ENCODE results near the gene LRRC4C. TPM values are rescaled to one million over a fixed set of nuclear protein-coding genes. Genes with fewer than 3 reads are reported as not detected.
"Not testable (repeated sequence)": the region's sequence is repeated elsewhere in the genome, so short reads cannot be mapped to it uniquely, and the experiment has no call there.

LRRC4C gene
- total RNA-seq, 1 experiment from 2014 or later: not detected

DNA sequence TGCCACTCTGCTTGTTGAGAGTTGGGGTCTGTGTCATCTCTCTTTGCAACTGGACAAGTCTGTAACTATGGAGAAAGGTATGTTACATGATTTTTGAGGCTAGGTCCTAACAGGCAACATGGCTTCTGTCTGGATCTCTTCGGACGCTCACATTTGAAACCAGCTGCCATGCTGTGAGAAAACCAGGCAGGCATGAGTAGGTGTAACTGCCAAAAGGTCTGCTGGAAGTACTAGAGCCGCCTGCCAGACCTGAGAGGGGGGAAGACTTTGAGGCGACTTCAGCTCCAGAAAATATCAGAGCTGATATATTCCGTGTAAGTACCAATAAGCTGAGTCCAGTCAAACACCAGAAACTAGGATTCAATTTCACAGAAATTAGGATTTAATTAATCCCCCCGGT, 579.5 kb downstream of the LRRC4C start:
- DNase-seq (ENCODE audit: low read depth): no peak
- in situ Hi-C loops (cut with HindIII; ENCODE audit: low pct_unique_long_range_greater_than_20kb, low sequenced_read_pairs): no loop called here

DNA sequence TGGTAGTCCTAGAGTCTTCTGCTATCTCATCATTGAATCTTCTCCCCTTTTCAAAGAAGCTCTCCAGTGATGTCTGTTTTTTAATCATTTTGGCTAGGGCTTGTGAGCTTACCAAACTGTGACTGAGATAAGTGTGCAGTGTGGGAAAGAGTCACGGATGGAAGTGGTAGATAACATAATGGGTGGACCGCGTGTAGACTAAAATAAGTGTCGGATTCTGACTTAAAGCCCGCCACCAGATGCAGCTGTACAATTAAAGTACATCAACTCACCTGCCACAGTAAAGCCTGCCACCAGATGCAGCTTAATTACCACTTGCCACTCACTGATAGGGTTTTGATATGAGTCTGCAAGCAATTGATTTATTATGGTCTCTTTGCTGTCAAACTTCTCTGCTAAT, 581.5 kb downstream of the LRRC4C start:
- in situ Hi-C loops (cut with HindIII; ENCODE audit: low pct_unique_long_range_greater_than_20kb, low sequenced_read_pairs): no loop called here
- no peak for DNase-seq (ENCODE audit: low read depth)

DNA sequence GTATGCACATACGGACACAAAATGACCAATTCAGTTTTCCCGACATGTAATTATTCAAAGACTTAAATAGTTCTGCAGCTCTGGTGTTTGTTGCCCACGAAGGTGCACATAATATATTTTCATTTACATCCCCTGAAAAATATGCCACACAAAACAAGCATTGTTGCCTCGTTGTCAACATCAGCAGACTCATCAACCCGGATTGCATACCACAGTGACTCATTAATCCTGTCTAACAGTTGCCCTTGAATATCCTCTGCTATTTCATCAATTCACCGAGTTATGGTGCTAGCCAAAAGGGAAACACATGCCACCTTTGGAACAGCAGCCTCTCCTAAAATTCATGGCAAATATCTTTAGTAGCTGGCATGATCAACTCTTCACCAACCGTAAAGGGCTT, 582.2 kb downstream of the LRRC4C start:
- no peak for DNase-seq (ENCODE audit: low read depth)
- in situ Hi-C loops (cut with HindIII; ENCODE audit: low pct_unique_long_range_greater_than_20kb, low sequenced_read_pairs): no loop called here

DNA sequence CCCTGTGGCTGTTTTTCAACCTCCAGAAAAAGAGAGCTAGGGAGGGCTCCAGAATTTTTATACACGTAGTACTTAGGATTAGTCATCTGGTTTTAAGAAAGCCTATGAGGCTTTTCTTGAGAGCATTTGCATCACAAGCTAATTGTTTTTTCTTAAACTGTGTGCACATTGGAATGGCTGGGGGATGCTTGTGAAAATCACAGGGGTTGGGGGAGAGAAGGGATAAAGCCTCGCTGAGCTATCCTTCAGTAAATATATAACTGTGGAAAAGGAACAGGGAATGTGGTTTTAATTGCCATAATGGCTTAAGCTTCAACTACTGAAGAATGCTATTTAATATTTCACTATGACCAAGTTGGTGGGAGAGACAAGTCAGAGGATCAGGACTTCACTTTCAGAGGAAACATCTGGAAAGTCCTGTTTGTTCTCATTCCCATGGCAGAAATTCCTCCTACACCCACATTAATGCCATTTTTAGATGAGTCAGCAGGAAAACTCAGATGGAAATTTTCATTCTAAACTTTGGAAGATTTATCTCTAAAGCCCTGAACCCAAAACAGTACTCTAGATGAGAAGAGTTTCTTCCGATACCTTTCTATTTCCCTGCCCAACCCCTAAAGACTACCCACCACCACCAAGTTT, 591.3 kb downstream of the LRRC4C start:
- DNase-seq (ENCODE audit: low read depth): no peak
- in situ Hi-C loops (cut with HindIII; ENCODE audit: low pct_unique_long_range_greater_than_20kb, low sequenced_read_pairs): no loop called here

DNA sequence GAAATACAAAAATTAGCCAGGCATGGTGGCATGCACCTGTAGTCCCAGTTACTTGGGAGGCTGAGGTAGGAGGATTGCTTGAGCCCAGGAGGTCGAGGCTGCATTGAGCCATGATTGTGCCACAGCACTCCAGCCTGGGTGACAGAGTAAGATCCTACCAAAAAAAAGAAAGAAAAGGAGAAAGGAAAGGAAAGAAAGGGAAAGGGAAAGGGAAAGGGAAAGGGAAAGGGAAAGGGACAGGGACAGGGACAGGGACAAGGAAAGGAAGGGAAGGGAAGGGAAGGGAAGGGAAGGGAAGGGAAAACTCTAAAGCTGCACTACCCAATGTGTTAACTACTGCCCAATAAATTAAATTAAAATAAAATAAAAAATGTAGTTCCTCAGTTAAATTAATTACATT, 601.7 kb downstream of the LRRC4C start:
- in situ Hi-C loops (cut with HindIII; ENCODE audit: low pct_unique_long_range_greater_than_20kb, low sequenced_read_pairs); DNase-seq (ENCODE audit: low read depth): not testable (repeated sequence)

DNA sequence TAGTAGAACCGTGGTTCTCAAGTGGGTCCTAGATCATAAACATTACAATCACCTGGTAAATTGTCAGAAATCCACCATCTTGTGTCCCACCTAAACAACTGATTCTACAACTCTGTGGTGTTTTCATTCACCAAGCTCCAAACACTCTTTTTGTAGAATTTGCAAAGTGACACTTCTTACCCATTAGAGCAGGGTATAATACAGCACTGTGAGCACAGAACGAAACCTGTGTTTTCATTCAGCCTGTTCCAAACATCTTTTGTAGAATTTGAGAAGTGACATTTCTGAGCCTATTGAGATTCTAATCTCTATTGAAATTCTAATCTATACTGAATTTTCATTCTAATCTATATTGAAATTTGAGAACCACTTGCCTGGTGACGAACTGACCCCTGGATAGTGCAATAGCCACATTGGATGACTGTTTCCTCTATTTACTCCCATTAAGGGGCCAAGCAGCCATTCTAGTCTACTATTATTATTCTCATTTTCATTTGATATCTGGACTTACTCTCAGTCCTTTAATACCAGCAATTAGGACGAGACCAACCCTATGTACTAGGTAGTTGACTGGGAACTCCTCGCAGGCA, 616.6 kb downstream of the LRRC4C start:
- in situ Hi-C loops (cut with HindIII; ENCODE audit: low pct_unique_long_range_greater_than_20kb, low sequenced_read_pairs): no loop called here
- DNase-seq (ENCODE audit: low read depth): no peak

DNA sequence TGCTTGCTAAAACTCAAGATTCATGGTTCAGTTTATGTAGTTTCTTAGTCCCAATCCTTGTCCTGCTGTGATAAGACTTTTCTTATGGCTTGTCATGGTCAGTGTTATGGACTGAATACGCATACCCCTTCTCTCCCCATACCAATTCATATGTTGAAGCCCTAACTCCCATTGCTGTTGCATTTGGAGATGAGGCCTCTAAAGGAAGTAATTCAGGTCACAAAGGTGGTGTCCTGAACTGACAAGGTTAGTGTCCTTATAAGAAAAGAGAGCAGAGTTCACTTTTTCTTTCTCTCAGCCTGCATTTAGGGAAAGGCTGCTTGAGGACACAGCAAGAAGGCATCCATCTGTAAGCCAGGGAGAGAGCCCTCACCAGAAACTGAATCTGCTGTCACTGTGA, 618.2 kb downstream of the LRRC4C start:
- in situ Hi-C loops (cut with HindIII; ENCODE audit: low pct_unique_long_range_greater_than_20kb, low sequenced_read_pairs): no loop called here
- no peak for DNase-seq (ENCODE audit: low read depth)

GRCh38 chr11:40838181-40838683, 621.2 kb downstream of the LRRC4C start:
- no peak for DNase-seq (ENCODE audit: low read depth)
- in situ Hi-C loops (cut with HindIII; ENCODE audit: low pct_unique_long_range_greater_than_20kb, low sequenced_read_pairs): no loop called here

DNA sequence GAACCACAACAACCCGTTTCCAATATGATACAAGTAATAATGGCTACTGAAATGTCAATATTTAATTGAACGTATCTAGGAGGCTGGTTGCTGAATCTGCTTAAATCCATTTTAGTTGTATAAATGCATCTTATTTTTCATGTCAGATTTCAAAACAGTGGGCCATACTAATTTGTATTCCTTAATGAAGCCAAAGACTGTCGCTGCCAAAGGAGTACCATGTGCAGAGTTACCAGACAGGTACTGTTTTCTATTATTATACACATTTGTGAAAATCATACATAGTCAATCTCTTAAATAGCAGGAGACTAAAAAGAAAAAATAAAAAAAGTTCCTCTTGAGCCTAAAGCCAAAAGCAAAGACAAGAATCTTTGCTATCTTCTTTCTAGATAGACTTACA, 632.3 kb downstream of the LRRC4C start:
- DNase-seq (ENCODE audit: low read depth): no peak
- in situ Hi-C loops (cut with HindIII; ENCODE audit: low pct_unique_long_range_greater_than_20kb, low sequenced_read_pairs): no loop called here

DNA sequence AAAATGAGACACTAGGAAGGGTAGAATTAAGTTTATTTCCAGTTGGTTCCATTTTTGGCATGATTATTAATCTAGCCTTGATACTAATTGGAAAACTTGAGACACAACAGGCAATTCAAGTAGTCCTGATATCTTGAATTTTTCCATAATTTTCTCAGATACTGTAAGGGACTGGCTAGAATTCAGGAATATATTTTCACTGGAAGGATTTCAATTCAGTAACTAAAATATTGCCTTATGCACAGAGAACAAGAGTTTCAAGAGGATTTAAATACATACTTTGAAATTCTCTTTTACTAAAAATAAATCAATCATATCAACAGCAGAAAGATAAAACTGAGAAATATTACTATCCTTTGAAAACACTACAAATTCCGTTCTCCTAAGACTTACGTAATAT, 632.9 kb downstream of the LRRC4C start:
- no peak for DNase-seq (ENCODE audit: low read depth)
- in situ Hi-C loops (cut with HindIII; ENCODE audit: low pct_unique_long_range_greater_than_20kb, low sequenced_read_pairs): no loop called here

GRCh38 chr11:40825201-40825834, 634.1 kb downstream of the LRRC4C start:
- in situ Hi-C loops (cut with HindIII; ENCODE audit: low pct_unique_long_range_greater_than_20kb, low sequenced_read_pairs): no loop called here
- no peak for DNase-seq (ENCODE audit: low read depth)

GRCh38 chr11:40819230-40819629, 640.2 kb downstream of the LRRC4C start:
- DNase-seq (ENCODE audit: low read depth): peak; percentile 3
- in situ Hi-C loops (cut with HindIII; ENCODE audit: low pct_unique_long_range_greater_than_20kb, low sequenced_read_pairs): no loop called here

DNA sequence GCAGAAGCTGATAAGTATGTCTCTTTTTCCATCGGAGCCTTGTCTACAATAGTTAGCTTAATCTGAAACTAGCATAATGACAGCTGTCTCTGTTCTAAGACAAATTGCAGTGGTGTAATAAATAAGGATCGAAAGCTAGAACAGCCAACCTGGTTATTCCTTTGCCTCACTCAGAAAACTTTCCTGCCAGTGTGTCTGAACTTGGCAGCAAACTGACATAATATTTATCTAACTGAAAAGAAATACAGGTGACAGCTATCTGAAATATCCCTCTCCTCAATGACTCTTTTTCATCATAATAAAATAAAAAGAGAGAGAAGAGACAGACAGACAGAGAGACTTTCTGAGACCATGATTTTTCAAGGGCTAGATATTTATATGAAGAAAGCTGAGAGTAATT, 642.5 kb downstream of the LRRC4C start:
- no peak for DNase-seq (ENCODE audit: low read depth)
- in situ Hi-C loops (cut with HindIII; ENCODE audit: low pct_unique_long_range_greater_than_20kb, low sequenced_read_pairs): no loop called here

DNA sequence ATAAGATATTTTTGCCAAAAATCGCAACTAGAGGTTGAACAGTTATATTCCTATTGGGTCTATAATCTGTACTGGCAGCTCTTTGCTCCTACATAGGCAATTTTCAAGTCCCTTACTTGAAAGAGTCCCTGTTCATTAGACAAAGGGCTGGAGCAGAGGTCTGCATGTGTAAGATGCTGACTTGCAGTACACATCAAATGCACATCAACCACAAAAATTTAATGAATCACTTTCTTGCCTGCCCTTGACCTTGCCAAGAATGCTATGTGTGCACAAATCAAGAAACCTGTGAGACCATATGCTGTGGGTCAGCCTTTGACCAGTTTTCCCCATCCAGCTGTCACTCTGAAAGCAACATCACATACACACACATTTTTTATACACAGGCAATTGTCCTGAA, 661.5 kb downstream of the LRRC4C start:
- in situ Hi-C loops (cut with HindIII; ENCODE audit: low pct_unique_long_range_greater_than_20kb, low sequenced_read_pairs): no loop called here
- peak; percentile 0 for DNase-seq (ENCODE audit: low read depth)

DNA sequence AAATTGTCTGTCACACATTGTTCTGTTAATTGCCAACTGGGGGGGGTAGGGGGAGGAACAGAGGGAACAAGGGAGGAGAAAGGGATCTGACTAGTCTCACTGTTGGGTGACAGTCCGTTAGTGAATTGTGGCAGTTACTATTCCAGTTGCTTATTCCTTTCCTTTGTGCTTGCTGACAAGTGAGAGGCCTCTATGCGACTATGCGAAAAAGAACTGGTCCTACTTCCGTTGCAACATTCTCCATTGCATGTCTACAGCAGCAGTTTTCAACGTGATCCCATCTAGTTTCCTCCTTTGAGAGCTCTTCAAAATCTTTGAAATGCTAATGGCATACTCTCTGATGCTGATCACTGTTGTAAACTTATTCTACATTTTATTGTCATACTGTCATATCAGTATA, 672.2 kb downstream of the LRRC4C start:
- DNase-seq (ENCODE audit: low read depth): no peak
- in situ Hi-C loops (cut with HindIII; ENCODE audit: low pct_unique_long_range_greater_than_20kb, low sequenced_read_pairs): no loop called here

DNA sequence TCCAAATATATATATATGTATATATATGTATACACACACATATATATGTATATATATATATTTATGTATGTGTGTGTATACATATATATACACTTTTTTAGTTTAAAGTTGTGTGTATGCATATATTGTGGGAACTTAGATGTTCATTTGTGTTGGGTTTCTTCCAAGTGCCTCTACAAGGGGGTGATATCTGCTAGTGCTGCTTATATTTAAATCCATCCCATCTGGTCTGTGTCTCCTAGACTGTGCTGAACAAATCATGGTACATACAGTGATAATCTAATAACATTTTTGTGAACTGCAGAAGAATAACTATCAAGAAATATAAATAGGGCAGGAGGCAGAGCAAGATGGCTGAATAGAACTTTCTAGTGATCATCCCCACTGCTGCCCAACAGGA, 696.4 kb downstream of the LRRC4C start:
- DNase-seq (ENCODE audit: low read depth): no peak
- in situ Hi-C loops (cut with HindIII; ENCODE audit: low pct_unique_long_range_greater_than_20kb, low sequenced_read_pairs): no loop called here

DNA sequence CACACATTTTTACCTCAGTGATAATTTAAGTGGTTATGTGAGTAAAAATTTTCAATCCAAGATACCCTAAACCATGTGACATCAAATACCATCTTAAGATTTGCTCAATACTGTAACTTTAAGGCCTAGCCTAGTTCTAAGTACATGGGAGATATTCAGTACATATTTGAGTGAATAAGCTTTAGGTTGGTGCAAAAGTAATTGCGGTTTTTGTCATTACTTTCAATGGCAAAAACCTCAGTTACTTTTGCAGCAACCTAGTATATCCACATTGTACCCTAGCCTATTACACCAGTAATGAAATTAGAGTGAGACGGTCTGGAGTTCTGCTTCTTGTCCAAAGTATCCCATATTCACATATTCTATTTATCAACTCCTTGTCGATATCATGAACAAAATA, 700.1 kb downstream of the LRRC4C start:
- in situ Hi-C loops (cut with HindIII; ENCODE audit: low pct_unique_long_range_greater_than_20kb, low sequenced_read_pairs): no loop called here
- DNase-seq (ENCODE audit: low read depth): no peak

- in situ Hi-C loops (cut with HindIII; ENCODE audit: low pct_unique_long_range_greater_than_20kb, low sequenced_read_pairs): no loop called here
- DNase-seq (ENCODE audit: low read depth): no peak
Measured at GRCh38 chr11:40754297-40754696, 705.2 kb downstream of the LRRC4C start.

- in situ Hi-C loops (cut with HindIII; ENCODE audit: low pct_unique_long_range_greater_than_20kb, low sequenced_read_pairs): no loop called here
Measured at GRCh38 chr11:40746282-40746681, 713.2 kb downstream of the LRRC4C start.

DNA sequence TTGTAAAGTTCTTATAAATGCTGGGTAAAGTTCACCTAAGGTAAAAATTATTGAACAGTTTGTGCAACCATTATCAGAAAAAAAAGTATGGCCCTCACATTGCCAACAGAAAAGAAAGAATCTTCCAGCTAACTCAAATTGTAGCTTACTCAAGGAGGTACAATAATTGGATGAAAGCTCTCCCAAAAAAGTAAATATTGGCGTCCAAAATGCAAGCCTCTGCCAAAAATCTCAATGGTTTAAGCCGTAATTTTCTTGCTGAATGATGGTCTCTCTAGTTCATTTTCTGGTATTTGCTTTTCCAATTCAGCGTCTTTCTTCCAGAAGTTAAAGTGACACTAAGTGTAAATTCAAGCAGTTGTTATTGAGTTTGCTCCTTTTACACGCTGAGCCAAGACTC, 727.3 kb downstream of the LRRC4C start:
- no peak for DNase-seq (ENCODE audit: low read depth)
- in situ Hi-C loops (cut with HindIII; ENCODE audit: low pct_unique_long_range_greater_than_20kb, low sequenced_read_pairs): no loop called here

More at GRCh38 chr11:40746282-40746681, 713.2 kb downstream of the LRRC4C start:
- no peak for DNase-seq (ENCODE audit: low read depth)
